ENCODE results near the gene CYP2C18.
"Not testable (repeated sequence)": the region's sequence is repeated elsewhere in the genome, so short reads cannot be mapped to it uniquely, and the experiment has no call there.

CYP2C18 gene

GRCh38 chr10:94747838-94748237 is 64.3 kb downstream of the CYP2C18 start:
- Histone ChIP-seq H3K9me3 (ENCODE audit: insufficient read depth, low read depth, low read length) (peaks cover 22% of the 10 kb centered on the region; the same call in 1 of the 2 replicates), H3K4me1 (ENCODE audit: insufficient read depth, low read length) (no peaks in the 10 kb centered on the region), H3K27ac (ENCODE audit: low read length) (no peak overlapping the region)

GRCh38 chr10:94757916-94758315 is 74.4 kb downstream of the CYP2C18 start:
- H3K4me1 ChIP-seq (ENCODE audit: insufficient read depth, low read length) = no peaks in the 10 kb centered on the region
- H3K9me3 ChIP-seq (ENCODE audit: insufficient read depth, low read depth, low read length) = no peaks in the 10 kb centered on the region
- no peak overlapping the region for H3K9ac ChIP-seq (ENCODE audit: low read depth, low read length)
- no peak overlapping the region for H3K27ac ChIP-seq (ENCODE audit: low read length)
- H3K4me3 ChIP-seq (ENCODE audit: low read length) = no peak overlapping the region
- H3K36me3 ChIP-seq (ENCODE audit: insufficient read depth, low read depth, low read length) = no peaks in the 10 kb centered on the region
- no peaks in the 10 kb centered on the region for H3K27me3 ChIP-seq (ENCODE audit: insufficient read depth, low read length)

More at GRCh38 chr10:94747838-94748237, 64.3 kb downstream of the CYP2C18 start:
- Histone ChIP-seq H3K36me3 (ENCODE audit: insufficient read depth, low read depth, low read length) (no peaks in the 10 kb centered on the region), H3K9ac (ENCODE audit: low read depth, low read length) (no peak overlapping the region), H3K4me3 (ENCODE audit: low read length) (no peak overlapping the region), H3K27me3 (ENCODE audit: insufficient read depth, low read length) (no peaks in the 10 kb centered on the region)

DNA sequence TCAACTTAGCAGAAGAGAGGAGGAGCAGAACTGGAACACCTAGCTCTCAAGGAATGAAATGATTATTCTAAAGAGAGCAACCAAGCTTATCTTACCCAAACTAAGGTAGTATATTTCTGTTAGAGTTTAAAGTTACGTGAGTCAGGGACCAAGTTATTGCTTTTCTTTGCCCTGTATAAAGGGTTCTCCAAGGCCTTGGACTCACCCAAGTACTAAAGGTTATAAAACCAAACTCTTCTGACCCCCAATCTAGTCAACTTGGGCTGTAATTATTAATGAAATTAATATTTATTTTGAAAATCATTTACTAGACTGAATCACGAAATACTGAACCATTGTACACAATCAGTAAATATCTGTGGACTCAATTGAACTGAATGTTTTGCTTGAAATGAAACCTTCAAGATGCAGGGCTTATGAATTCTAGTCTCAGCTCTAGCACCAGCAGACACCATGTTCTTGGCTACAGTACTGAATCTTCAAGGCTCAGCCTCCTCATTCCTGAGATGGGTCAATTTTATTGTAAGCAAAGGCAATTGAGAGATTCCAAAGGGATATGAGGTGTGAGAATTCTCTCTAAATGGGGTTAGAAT is 77.2 kb downstream of the CYP2C18 start:
- Histone ChIP-seq H3K36me3 (ENCODE audit: insufficient read depth, low read depth, low read length) (no peaks in the 10 kb centered on the region), H3K27ac (ENCODE audit: low read length) (no peak overlapping the region), H3K9me3 (ENCODE audit: insufficient read depth, low read depth, low read length) (no peaks in the 10 kb centered on the region), H3K4me1 (ENCODE audit: insufficient read depth, low read length) (no peaks in the 10 kb centered on the region), H3K9ac (ENCODE audit: low read depth, low read length) (no peak overlapping the region), H3K4me3 (ENCODE audit: low read length) (no peak overlapping the region), H3K27me3 (ENCODE audit: insufficient read depth, low read length) (no peaks in the 10 kb centered on the region)

DNA sequence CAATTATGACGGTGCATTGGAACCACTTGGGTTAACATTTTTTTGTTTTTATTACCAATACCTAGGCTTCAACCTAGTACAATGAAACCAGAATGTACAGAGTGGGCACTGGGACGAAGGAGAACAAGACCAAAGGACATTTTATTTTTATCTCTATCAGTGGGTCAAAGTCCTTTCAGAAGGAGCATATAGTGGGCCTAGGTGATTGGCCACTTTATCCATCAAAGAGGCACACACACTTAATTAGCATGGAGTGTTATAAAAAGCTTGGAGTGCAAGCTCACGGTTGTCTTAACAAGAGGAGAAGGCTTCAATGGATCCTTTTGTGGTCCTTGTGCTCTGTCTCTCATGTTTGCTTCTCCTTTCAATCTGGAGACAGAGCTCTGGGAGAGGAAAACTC is 78.9 kb downstream of the CYP2C18 start, which contains the start of gene CYP2C19:
CYP2C19 (plus strand) TSS at position 289 of the 400 bp plus-strand sequence; CDS start at position 314, 25 bp downstream.
- Histone ChIP-seq H3K9me3 (ENCODE audit: insufficient read depth, low read depth, low read length) (no peaks in the 10 kb centered on the region), H3K4me3 (ENCODE audit: low read length) (no peak within 1 kb of the TSS), H3K36me3 (ENCODE audit: insufficient read depth, low read depth, low read length) (no peaks in the 10 kb centered on the region)

GRCh38 chr10:94775425-94775824 is 91.9 kb downstream of the CYP2C18 start:
- H3K27me3 ChIP-seq (ENCODE audit: insufficient read depth, low read length); H3K4me3 ChIP-seq (ENCODE audit: low read length); H3K9me3 ChIP-seq (ENCODE audit: insufficient read depth, low read depth, low read length); H3K36me3 ChIP-seq (ENCODE audit: insufficient read depth, low read depth, low read length); H3K9ac ChIP-seq (ENCODE audit: low read depth, low read length); H3K4me1 ChIP-seq (ENCODE audit: insufficient read depth, low read length); H3K27ac ChIP-seq (ENCODE audit: low read length): not testable (repeated sequence)

More for the DNA sequence above, 78.9 kb downstream of the CYP2C18 start, which contains the start of gene CYP2C19:
- Histone ChIP-seq H3K9ac (ENCODE audit: low read depth, low read length) (no peak within 1 kb of the TSS), H3K27me3 (ENCODE audit: insufficient read depth, low read length) (no peaks in the 10 kb centered on the region), H3K27ac (ENCODE audit: low read length) (no peak within 1 kb of the TSS), H3K4me1 (ENCODE audit: insufficient read depth, low read length) (no peaks in the 10 kb centered on the region)

- H3K9me3 ChIP-seq (ENCODE audit: insufficient read depth, low read depth, low read length) = no peaks in the 10 kb centered on the region
- no peak overlapping the region for H3K27ac ChIP-seq (ENCODE audit: low read length)
- H3K36me3 ChIP-seq (ENCODE audit: insufficient read depth, low read depth, low read length) = no peaks in the 10 kb centered on the region
- H3K4me3 ChIP-seq (ENCODE audit: low read length) = no peak overlapping the region
- H3K9ac ChIP-seq (ENCODE audit: low read depth, low read length) = no peak overlapping the region
- H3K27me3 ChIP-seq (ENCODE audit: insufficient read depth, low read length) = no peaks in the 10 kb centered on the region
- no peaks in the 10 kb centered on the region for H3K4me1 ChIP-seq (ENCODE audit: insufficient read depth, low read length)
Measured at GRCh38 chr10:94777886-94778458, 94.4 kb downstream of the CYP2C18 start.

- Histone ChIP-seq H3K27me3 (ENCODE audit: insufficient read depth, low read length) (no peaks in the 10 kb centered on the region), H3K4me3 (ENCODE audit: low read length) (no peak overlapping the region), H3K9me3 (ENCODE audit: insufficient read depth, low read depth, low read length) (no peaks in the 10 kb centered on the region), H3K36me3 (ENCODE audit: insufficient read depth, low read depth, low read length) (no peaks in the 10 kb centered on the region), H3K9ac (ENCODE audit: low read depth, low read length) (no peak overlapping the region), H3K4me1 (ENCODE audit: insufficient read depth, low read length) (no peaks in the 10 kb centered on the region), H3K27ac (ENCODE audit: low read length) (no peak overlapping the region)
Measured at GRCh38 chr10:94780844-94781243, 97.3 kb downstream of the CYP2C18 start.

GRCh38 chr10:94784256-94784655 is 100.7 kb downstream of the CYP2C18 start:
- Histone ChIP-seq H3K4me1 (ENCODE audit: insufficient read depth, low read length) (no peaks in the 10 kb centered on the region), H3K9me3 (ENCODE audit: insufficient read depth, low read depth, low read length) (peaks cover 5% of the 10 kb centered on the region; the same call in 1 of the 2 replicates), H3K4me3 (ENCODE audit: low read length) (no peak overlapping the region), H3K9ac (ENCODE audit: low read depth, low read length) (no peak overlapping the region), H3K27ac (ENCODE audit: low read length) (no peak overlapping the region), H3K27me3 (ENCODE audit: insufficient read depth, low read length) (no peaks in the 10 kb centered on the region), H3K36me3 (ENCODE audit: insufficient read depth, low read depth, low read length) (no peaks in the 10 kb centered on the region)

DNA sequence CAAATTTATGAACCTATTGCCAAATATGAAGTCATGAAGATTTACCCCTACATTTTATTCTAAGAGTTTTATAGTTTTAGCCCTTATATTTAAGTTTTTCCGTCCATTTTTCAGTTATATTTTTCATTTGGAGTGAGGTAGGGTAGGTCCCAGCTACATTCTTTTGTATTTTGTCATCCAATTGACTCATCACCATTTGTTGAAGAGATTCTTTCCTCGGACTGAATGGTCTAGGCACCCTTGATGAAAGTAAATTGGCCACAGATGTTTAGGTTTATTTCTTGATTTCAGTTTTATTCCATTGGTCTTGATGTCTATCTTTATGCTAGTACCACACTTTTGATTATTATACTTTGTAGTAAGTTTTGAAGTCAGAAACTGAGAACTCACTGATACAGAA is 101.7 kb downstream of the CYP2C18 start:
- no peaks in the 10 kb centered on the region for H3K4me1 ChIP-seq (ENCODE audit: insufficient read depth, low read length)
- H3K4me3 ChIP-seq (ENCODE audit: low read length) = no peak overlapping the region
- H3K9ac ChIP-seq (ENCODE audit: low read depth, low read length) = no peak overlapping the region
- no peaks in the 10 kb centered on the region for H3K36me3 ChIP-seq (ENCODE audit: insufficient read depth, low read depth, low read length)
- no peaks in the 10 kb centered on the region for H3K27me3 ChIP-seq (ENCODE audit: insufficient read depth, low read length)
- no peak overlapping the region for H3K27ac ChIP-seq (ENCODE audit: low read length)
- H3K9me3 ChIP-seq (ENCODE audit: insufficient read depth, low read depth, low read length) = peaks cover 5% of the 10 kb centered on the region; the same call in 1 of the 2 replicates

Data from iPS-20b (cell line).